ENCODE measurements around the gene CREB3L1.
A peak's percentile ranks its signal among the peaks of the same experiment; 100 is the strongest.

CREB3L1 gene

DNA sequence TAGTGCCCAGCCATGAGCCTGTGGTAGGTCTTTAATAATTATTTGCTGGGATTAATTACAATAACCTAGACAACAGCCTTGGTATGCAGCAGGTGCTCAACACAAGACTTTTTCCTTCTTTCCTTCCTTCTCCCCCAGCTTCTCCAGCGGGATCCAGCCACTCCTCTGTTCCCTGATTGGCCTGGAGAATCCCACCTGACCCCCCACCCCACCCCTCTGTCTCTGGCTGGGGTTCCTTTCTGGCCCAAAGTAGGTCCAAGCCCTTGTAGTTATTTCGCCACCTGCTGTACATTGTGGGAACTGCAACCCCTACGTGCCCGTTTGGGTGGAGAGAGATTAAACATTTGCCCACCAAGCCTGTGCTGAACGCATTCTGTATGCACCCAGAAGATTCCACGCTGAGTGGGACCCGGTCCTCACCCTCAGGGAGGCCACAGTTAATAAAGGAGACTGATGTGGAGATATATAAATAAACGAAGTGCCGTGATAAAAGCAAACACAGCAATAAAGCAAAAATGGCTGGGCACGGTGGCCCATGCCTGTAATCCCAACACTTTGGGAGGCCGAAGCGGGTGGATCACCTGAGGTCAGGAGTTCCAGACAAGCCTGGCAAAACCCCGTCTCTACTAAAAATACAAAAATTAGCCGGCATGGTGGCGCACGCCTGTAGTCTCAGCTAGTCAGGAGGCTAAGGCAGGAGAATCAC lies 37.7 kb downstream of the CREB3L1 start:
- Histone ChIP-seq H3K79me2 (no peaks in the 10 kb centered on the region), H3K4me1 (peaks cover 4% of the 10 kb centered on the region), H3K27me3 (ENCODE audit: control insufficient read depth, insufficient read depth, low read length) (no peaks in the 10 kb centered on the region), H3K27ac (peak overlapping the region; percentile 67), H3K9ac (no peak overlapping the region), H3K4me2 (ENCODE audit: low read length) (no peak overlapping the region), H3K9me3 (ENCODE audit: control insufficient read depth, low read length) (no peaks in the 10 kb centered on the region), H3K36me3 (ENCODE audit: control insufficient read depth, insufficient read depth, low read length) (no peaks in the 10 kb centered on the region), H3K4me3 (ENCODE audit: low read depth, low read length) (no peak overlapping the region), H2AFZ (peak overlapping the region; percentile 76)
- TF ChIP-seq, protein P1, sequence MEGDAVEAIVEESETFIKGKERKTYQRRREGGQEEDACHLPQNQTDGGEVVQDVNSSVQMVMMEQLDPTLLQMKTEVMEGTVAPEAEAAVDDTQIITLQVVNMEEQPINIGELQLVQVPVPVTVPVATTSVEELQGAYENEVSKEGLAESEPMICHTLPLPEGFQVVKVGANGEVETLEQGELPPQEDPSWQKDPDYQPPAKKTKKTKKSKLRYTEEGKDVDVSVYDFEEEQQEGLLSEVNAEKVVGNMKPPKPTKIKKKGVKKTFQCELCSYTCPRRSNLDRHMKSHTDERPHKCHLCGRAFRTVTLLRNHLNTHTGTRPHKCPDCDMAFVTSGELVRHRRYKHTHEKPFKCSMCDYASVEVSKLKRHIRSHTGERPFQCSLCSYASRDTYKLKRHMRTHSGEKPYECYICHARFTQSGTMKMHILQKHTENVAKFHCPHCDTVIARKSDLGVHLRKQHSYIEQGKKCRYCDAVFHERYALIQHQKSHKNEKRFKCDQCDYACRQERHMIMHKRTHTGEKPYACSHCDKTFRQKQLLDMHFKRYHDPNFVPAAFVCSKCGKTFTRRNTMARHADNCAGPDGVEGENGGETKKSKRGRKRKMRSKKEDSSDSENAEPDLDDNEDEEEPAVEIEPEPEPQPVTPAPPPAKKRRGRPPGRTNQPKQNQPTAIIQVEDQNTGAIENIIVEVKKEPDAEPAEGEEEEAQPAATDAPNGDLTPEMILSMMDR (IDR thresholded peaks at IDR 0.05): peak; percentile 84

DNA sequence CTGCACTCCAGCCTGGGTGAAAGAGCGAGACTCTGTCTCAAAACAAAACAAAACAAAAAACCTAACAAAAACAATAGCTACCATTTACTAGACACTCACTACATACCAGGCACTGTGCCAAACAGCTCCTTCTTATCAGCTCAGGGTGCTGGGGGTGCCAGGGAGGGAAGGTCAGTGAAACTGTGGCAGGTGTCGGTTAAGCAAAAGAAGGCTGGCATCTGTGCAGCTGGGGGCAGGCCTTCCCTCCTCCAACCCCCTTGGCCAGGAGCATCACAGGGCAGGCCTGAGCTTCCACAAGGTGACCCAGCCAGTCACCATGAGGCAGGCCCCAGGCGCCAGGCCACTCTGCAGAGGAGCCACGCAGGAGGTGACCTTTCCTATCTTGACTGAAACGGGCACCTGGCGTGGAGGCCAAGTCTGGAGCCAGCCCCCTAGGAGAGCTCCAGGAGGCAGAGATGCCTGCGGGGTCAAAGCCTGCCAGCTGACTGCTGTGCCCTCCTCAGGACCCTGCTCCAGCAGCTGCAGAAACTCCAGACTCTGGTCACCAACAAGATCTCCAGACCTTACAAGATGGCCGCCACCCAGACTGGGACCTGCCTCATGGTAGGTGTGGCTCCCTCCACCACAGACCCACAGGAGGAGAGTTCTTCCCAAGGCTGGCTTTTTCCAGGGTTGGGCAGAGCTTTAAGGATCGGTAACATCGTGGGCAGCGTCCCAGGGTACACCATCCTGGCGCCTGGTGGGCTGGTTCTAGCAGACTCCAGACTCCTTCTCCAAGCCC lies 38.5 kb downstream of the CREB3L1 start:
- TF ChIP-seq, protein P1 (IDR thresholded peaks at IDR 0.05): no peak
- Histone ChIP-seq H2AFZ (peak overlapping the region; percentile 76), H3K79me2 (no peaks in the 10 kb centered on the region), H3K9me3 (ENCODE audit: control insufficient read depth, low read length) (no peaks in the 10 kb centered on the region), H3K4me1 (peaks cover 4% of the 10 kb centered on the region), H3K27ac (peak overlapping the region; percentile 67), H3K27me3 (ENCODE audit: control insufficient read depth, insufficient read depth, low read length) (no peaks in the 10 kb centered on the region), H3K4me2 (ENCODE audit: low read length) (peak overlapping the region; percentile 13), H3K9ac (no peak overlapping the region), H3K36me3 (ENCODE audit: control insufficient read depth, insufficient read depth, low read length) (no peaks in the 10 kb centered on the region), H3K4me3 (ENCODE audit: low read depth, low read length) (no peak overlapping the region)

DNA sequence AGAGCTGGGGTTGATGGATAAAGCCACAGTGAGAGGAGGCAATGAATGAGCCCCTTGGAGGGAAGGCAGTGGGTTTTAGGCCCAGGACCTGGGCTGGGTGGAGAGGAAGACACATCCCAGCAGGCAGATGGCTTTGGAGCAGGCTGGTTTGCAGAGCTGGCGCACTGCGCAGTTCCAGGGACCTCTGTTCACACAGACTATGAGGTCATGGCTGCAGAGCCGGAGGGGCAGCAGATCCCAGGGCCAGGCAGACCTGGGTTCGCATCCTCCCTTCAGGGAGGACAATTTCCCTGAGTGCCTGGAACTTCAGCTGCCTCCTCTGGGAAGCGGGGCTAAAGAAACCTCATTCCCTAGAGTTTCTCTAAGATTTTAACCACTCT lies 41.6 kb downstream of the CREB3L1 start:
- no peak overlapping the region for H3K4me2 ChIP-seq (ENCODE audit: low read length)
- TF ChIP-seq, protein P1 (IDR thresholded peaks at IDR 0.05): no peak
- H3K27me3 ChIP-seq (ENCODE audit: control insufficient read depth, insufficient read depth, low read length): no peaks in the 10 kb centered on the region
- no peak overlapping the region for H2AFZ ChIP-seq
- H3K9me3 ChIP-seq (ENCODE audit: control insufficient read depth, low read length): no peaks in the 10 kb centered on the region
- no peaks in the 10 kb centered on the region for H3K36me3 ChIP-seq (ENCODE audit: control insufficient read depth, insufficient read depth, low read length)
- H3K79me2 ChIP-seq: no peaks in the 10 kb centered on the region
- H3K4me1 ChIP-seq: peaks cover 4% of the 10 kb centered on the region
- H3K9ac ChIP-seq: no peak overlapping the region
- H3K27ac ChIP-seq: no peak overlapping the region
- no peak overlapping the region for H3K4me3 ChIP-seq (ENCODE audit: low read depth, low read length)

DNA sequence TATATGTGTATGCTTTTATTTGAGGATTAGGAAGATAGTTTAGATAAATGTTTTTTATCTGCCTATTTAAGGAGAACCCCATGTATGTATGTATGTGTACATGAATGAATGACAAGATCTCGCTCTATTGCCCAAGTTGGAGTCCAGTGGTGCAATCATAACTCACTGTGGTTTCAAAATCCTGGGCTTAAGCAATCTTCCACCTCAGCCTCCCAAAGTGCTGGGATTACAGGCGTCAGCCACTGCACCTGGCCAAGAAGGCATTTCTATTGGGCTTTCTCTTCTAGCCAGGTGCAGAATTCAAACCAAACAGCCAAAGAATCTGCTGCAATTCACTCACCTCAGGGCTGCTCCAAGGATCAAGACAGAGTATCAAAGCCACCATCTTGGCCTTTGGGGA lies 44.3 kb downstream of the CREB3L1 start:
- no peaks in the 10 kb centered on the region for H3K36me3 ChIP-seq (ENCODE audit: control insufficient read depth, insufficient read depth, low read length)
- H3K9me3 ChIP-seq (ENCODE audit: control insufficient read depth, low read length): no peaks in the 10 kb centered on the region
- no peak overlapping the region for H3K4me2 ChIP-seq (ENCODE audit: low read length)
- TF ChIP-seq, protein P1 (IDR thresholded peaks at IDR 0.05): no peak
- no peaks in the 10 kb centered on the region for H3K79me2 ChIP-seq
- H3K9ac ChIP-seq: no peak overlapping the region
- no peak overlapping the region for H3K27ac ChIP-seq
- H2AFZ ChIP-seq: no peak overlapping the region
- no peaks in the 10 kb centered on the region for H3K4me1 ChIP-seq
- H3K4me3 ChIP-seq (ENCODE audit: low read depth, low read length): no peak overlapping the region
- H3K27me3 ChIP-seq (ENCODE audit: control insufficient read depth, insufficient read depth, low read length): no peaks in the 10 kb centered on the region
